ENCODE measurements around the gene DHRS7C.

DNA sequence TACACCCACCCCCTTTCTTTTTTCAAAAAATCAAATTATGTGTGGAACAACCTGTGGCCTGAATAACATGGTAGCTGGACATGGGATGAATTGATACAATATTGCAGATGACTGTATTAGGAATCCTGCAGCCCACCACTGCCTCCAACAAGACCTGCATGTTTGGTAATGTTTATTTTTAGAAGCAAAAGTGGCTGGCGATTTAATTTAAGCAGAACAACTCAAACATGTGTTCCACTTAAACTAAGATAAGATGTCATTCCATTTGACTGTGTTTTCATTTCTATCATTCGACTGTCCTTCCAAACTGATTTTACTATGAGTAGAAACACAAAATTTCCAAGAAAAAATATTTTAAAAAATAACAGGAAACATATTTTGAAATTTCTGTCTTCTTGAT is 10.1 kb upstream of the DHRS7C start:
- no peak for TF ChIP-seq YY1 (IDR thresholded peaks at IDR 0.05; ENCODE audit: insufficient read depth, insufficient read length)
- TF ChIP-seq ZNF274 (IDR thresholded peaks at IDR 0.05; ENCODE audit: low read depth, low read length), result no peak
